Cardiac muscle cell (in vitro differentiated cells and primary cell): ENCODE measurements around the gene FERMT3. TPM values are rescaled to one million over a fixed set of nuclear protein-coding genes. Genes with fewer than 3 reads are reported as not detected.
A peak's percentile ranks its signal among the peaks of the same experiment; 100 is the strongest.

ENCODE experiments used
- DNase-seq, 2 donors: peaks; one replicate each; pipeline versions ENCODE4 v3.0.0 to v3.0.0-alpha.2; 2010 to 2017; ENCODE audit warnings: low read depth in 1 of 2, low spot score in 1 of 2
- H3K27ac ChIP-seq: fragments of 200-600 bp; sonication (generic); 2 replicates; pipeline ENCODE4 v1.5.1; 2016
- H3K27me3 ChIP-seq: fragments of 200-600 bp; sonication (generic); 2 replicates; pipeline ENCODE4 v1.6.0; 2016; ENCODE audit warnings: control low read depth
- H3K36me3 ChIP-seq: fragments of 200-600 bp; sonication (generic); 2 replicates; pipeline ENCODE4 v1.5.1; 2016; ENCODE audit warnings: control low read depth
- H3K4me1 ChIP-seq: fragments of 200-600 bp; sonication (generic); 2 replicates; pipeline ENCODE4 v1.8.1; 2017; ENCODE audit warnings: low read depth, mild to moderate bottlenecking, mixed run types
- H3K4me3 ChIP-seq: fragments of 200-600 bp; sonication (generic); 2 replicates; pipeline ENCODE4 v1.5.1; 2016; ENCODE audit warnings: mild to moderate bottlenecking
- H3K9me3 ChIP-seq: fragments of 200-600 bp; sonication (generic); 2 replicates; pipeline ENCODE4 v1.5.1; 2017; ENCODE audit warnings: low read depth, mild to moderate bottlenecking, control low read depth
- CTCF ChIP-seq: IDR thresholded peaks from 2 replicates; pipeline ENCODE4 v1.5.1; 2012; ENCODE audit warnings: low read depth, mild to moderate bottlenecking, low read length
- polyA plus RNA-seq: library from polyadenylated mRNA; unstranded; fragments of >200 nt; fragmentation: Nextera tagmentation; extraction: Ambion mirVana; gene quantifications from 2 replicates; pipeline ENCODE4 v1.2.1, GENCODE V29; 2016
- total RNA-seq: library from RNA; depleted of rRNA; stranded (reverse); fragments of >200 nt; gene quantifications from 2 replicates; pipeline ENCODE4 v1.2.3, GENCODE V29; 2016

FERMT3 gene
- total and polyA plus RNA-seq, 2 experiments from 2014 or later: 1.1 to 1.8 TPM

- H3K27me3 ChIP-seq: no peaks in the 10 kb centered on the region
- no peak overlapping the region for H3K27ac ChIP-seq
- H3K36me3 ChIP-seq: peaks cover 3% of the 10 kb centered on the region
- no peak for DNase-seq
- no peak for TF ChIP-seq CTCF
- H3K9me3 ChIP-seq: no peaks in the 10 kb centered on the region
- peaks cover 11% of the 10 kb centered on the region for H3K4me1 ChIP-seq
- peak overlapping the region; percentile 62 for H3K4me3 ChIP-seq
Measured at GRCh38 chr11:64235437-64236161, 29.1 kb downstream of the FERMT3 start.

- DNase-seq: no peak
- H3K36me3 ChIP-seq: peaks cover 3% of the 10 kb centered on the region
Measured at GRCh38 chr11:64237484-64237951, 31.0 kb downstream of the FERMT3 start.

GRCh38 chr11:64238076-64238475, 31.6 kb downstream of the FERMT3 start:
- H3K27me3 ChIP-seq: no peaks in the 10 kb centered on the region
- no peak overlapping the region for H3K4me3 ChIP-seq
- DNase-seq: no peak

More at GRCh38 chr11:64237484-64237951, 31.0 kb downstream of the FERMT3 start:
- Histone ChIP-seq H3K27ac (no peak overlapping the region), H3K4me3 (no peak overlapping the region), H3K9me3 (no peaks in the 10 kb centered on the region), H3K27me3 (no peaks in the 10 kb centered on the region), H3K4me1 (peaks cover 11% of the 10 kb centered on the region)
- no peak for TF ChIP-seq CTCF

GRCh38 chr11:64238999-64239398, 32.5 kb downstream of the FERMT3 start:
- Histone ChIP-seq H3K27ac (no peak overlapping the region), H3K9me3 (no peaks in the 10 kb centered on the region), H3K4me1 (peaks cover 5% of the 10 kb centered on the region), H3K27me3 (no peaks in the 10 kb centered on the region), H3K36me3 (peaks cover 3% of the 10 kb centered on the region), H3K4me3 (no peak overlapping the region)
- DNase-seq: no peak
- no peak for TF ChIP-seq CTCF

More at GRCh38 chr11:64238076-64238475, 31.6 kb downstream of the FERMT3 start:
- H3K9me3 ChIP-seq: no peaks in the 10 kb centered on the region
- no peak overlapping the region for H3K27ac ChIP-seq
- peaks cover 11% of the 10 kb centered on the region for H3K4me1 ChIP-seq
- TF ChIP-seq CTCF: no peak
- peaks cover 3% of the 10 kb centered on the region for H3K36me3 ChIP-seq

- Histone ChIP-seq H3K27me3 (no peaks in the 10 kb centered on the region), H3K27ac (peak overlapping the region; percentile 96), H3K9me3 (no peaks in the 10 kb centered on the region), H3K4me3 (peak overlapping the region; percentile 86), H3K4me1 (peaks cover 5% of the 10 kb centered on the region), H3K36me3 (peaks cover 3% of the 10 kb centered on the region)
- TF ChIP-seq CTCF: no peak
- no peak for DNase-seq
Measured at GRCh38 chr11:64239662-64240434, 33.3 kb downstream of the FERMT3 start.
